Endothelial cell of umbilical vein (primary cell): Measurements from ENCODE around the gene METRNL. TPM values are rescaled to one million over a fixed set of nuclear protein-coding genes. Genes with fewer than 3 reads are reported as not detected.

ENCODE experiments used
- BruUV-seq: library from RNA; stranded (reverse); fragments of 400-500 nt; replicated peaks from 2 replicates; lab custom pipeline; 2021; lab: Mats Ljungman, UMichigan
- CTCF ChIA-PET: fragments of 300-600, 350-600 bp; sonication (Branson Sonifier 250); formaldehyde crosslinking; loops from one replicate; lab custom pipeline; 2021; ENCODE audit warnings: antibody characterized with exemption, inconsistent platforms; lab: Charles Lee
- POLR2A ChIA-PET: fragments of 300-600, 350-600 bp; sonication (Branson Sonifier 250); formaldehyde crosslinking; loops from one replicate; lab custom pipeline; 2021; ENCODE audit warnings: antibody characterized with exemption, inconsistent platforms; lab: Charles Lee
- DNase-seq: peaks from one replicate; pipeline ENCODE4 v3.0.0-alpha.2; 2011; ENCODE audit warnings: low read depth, low spot score
- FAIRE-seq: peaks from 2 replicates; lab custom pipeline; 2011; peaks lifted over from hg19 to GRCh38; lab: Jason Lieb, UNC
- H2AFZ ChIP-seq: 2 replicates; pipeline ENCODE4 v1.6.0; 2012; ENCODE audit warnings: low read depth, low read length, control low read depth, inconsistent platforms
- H3K27ac ChIP-seq: 2 replicates; pipeline ENCODE4 v1.5.1; 2011; ENCODE audit warnings: low read depth, mild to moderate bottlenecking, control low read depth, low read length, moderate library complexity; ENCODE audit not compliant: insufficient read depth
- H3K27me3 ChIP-seq, 2 experiments: 2 replicates each; pipeline versions ENCODE4 v1.6.0 to v1.6.1; 2011; ENCODE audit warnings: low read length in 2 of 2, mixed read lengths in 1 of 2; ENCODE audit not compliant: control insufficient read depth in 2 of 2, insufficient read depth in 2 of 2
- H3K36me3 ChIP-seq, 2 experiments: 2 replicates in 1 of 2; 3 replicates in 1 of 2; pipeline ENCODE4 v1.5.1; 2011; ENCODE audit warnings: low read length in 2 of 2, mild to moderate bottlenecking in 1 of 2, moderate library complexity in 1 of 2; ENCODE audit not compliant: control insufficient read depth in 2 of 2, insufficient read depth in 2 of 2; ENCODE audit errors: extremely low read depth in 1 of 2
- H3K4me1 ChIP-seq: 3 replicates; pipeline ENCODE4 v1.5.1; 2011; ENCODE audit warnings: mild to moderate bottlenecking, low read length; ENCODE audit not compliant: control insufficient read depth, insufficient read depth; ENCODE audit errors: extremely low read depth
- H3K4me2 ChIP-seq: 2 replicates; pipeline ENCODE4 v1.6.1; 2011; ENCODE audit warnings: low read length, control low read depth, mixed read lengths; ENCODE audit not compliant: insufficient read depth
- H3K4me3 ChIP-seq, 3 experiments: fragments of 200-600 bp in 1 of 3; sonication (generic), shearing (Covaris generic) in 1 of 3; replicated peaks in 1 of 3; 2 replicates each; pipeline ENCODE4 v1.5.1; 2011 to 2016; ENCODE audit warnings: control low read depth in 3 of 3, low read length in 3 of 3, mild to moderate bottlenecking in 2 of 3, inconsistent platforms in 1 of 3, low read depth in 1 of 3, moderate library complexity in 1 of 3; ENCODE audit not compliant: insufficient read depth in 1 of 3
- H3K79me2 ChIP-seq: 2 replicates; pipeline ENCODE4 v1.6.0; 2012; ENCODE audit warnings: low read length, inconsistent platforms; ENCODE audit not compliant: control insufficient read depth, insufficient read depth
- H3K9ac ChIP-seq: replicated peaks from 2 replicates; pipeline ENCODE3; 2011; ENCODE audit warnings: low read length, control low read depth; ENCODE audit not compliant: insufficient read depth; ENCODE audit errors: extremely low read depth
- H3K9me1 ChIP-seq: replicated peaks from 3 replicates; pipeline ENCODE4 v1.6.0; 2011; ENCODE audit warnings: mild to moderate bottlenecking, low read length; ENCODE audit not compliant: control insufficient read depth, insufficient read depth; ENCODE audit errors: extremely low read depth
- H3K9me3 ChIP-seq: replicated peaks from 2 replicates; pipeline ENCODE4 v1.5.1; 2012; ENCODE audit warnings: low read length, inconsistent platforms; ENCODE audit not compliant: control insufficient read depth, insufficient read depth
- H4K20me1 ChIP-seq: replicated peaks from 2 replicates; pipeline ENCODE3; 2011; ENCODE audit warnings: mild to moderate bottlenecking, low read length; ENCODE audit not compliant: control insufficient read depth, insufficient read depth; ENCODE audit errors: extremely low read depth
- CTCF ChIP-seq, 2 donors: IDR thresholded peaks; 1 replicate in 1 of 2; 2 replicates in 1 of 2; pipeline ENCODE4 v1.5.1; 2011; ENCODE audit warnings: low read length in 2 of 2, mild to moderate bottlenecking in 2 of 2, moderate library complexity in 2 of 2, control low read depth in 1 of 2, inconsistent platforms in 1 of 2, low read depth in 1 of 2; ENCODE audit not compliant: insufficient read depth in 1 of 2; ENCODE audit errors: extremely low read depth in 1 of 2
- EZH2 ChIP-seq: IDR thresholded peaks from 2 replicates; pipeline ENCODE4 v1.6.1; 2012; ENCODE audit warnings: borderline replicate concordance, low read depth, mild to moderate bottlenecking, moderate library complexity, low read length, inconsistent platforms; ENCODE audit not compliant: severe bottlenecking
- FOS ChIP-seq: IDR thresholded peaks from 2 replicates; pipeline ENCODE4 v1.6.1; 2011; ENCODE audit warnings: mild to moderate bottlenecking, low read length, moderate library complexity, borderline replicate concordance; ENCODE audit not compliant: insufficient read depth
- GATA2 ChIP-seq: IDR thresholded peaks from 2 replicates; pipeline ENCODE4 v1.7.0; 2011; ENCODE audit warnings: low read depth, mild to moderate bottlenecking, moderate library complexity, mixed read lengths, low read length; ENCODE audit not compliant: insufficient read length, insufficient read depth
- JUN ChIP-seq: IDR thresholded peaks from 2 replicates; pipeline ENCODE4 v1.6.1; 2011; ENCODE audit warnings: borderline replicate concordance, low read depth; ENCODE audit not compliant: insufficient read length, insufficient read depth
- MAX ChIP-seq: IDR thresholded peaks from 2 replicates; pipeline ENCODE4 v1.6.1; 2011; ENCODE audit not compliant: insufficient read depth, insufficient read length
- MYC ChIP-seq: IDR thresholded peaks from one replicate; pipeline ENCODE4 v1.6.1; 2011; ENCODE audit warnings: mild to moderate bottlenecking, low read depth, low read length
- POLR2A ChIP-seq: IDR thresholded peaks from 2 replicates; pipeline ENCODE4 v1.6.1; 2012; ENCODE audit warnings: low read depth, mild to moderate bottlenecking, control low read depth, low read length
- POLR2AphosphoS5 ChIP-seq: IDR thresholded peaks from 2 replicates; pipeline ENCODE4 v1.6.1; 2012; ENCODE audit warnings: low read depth, mild to moderate bottlenecking, control low read depth, low read length, moderate library complexity; ENCODE audit not compliant: insufficient read depth
- dilution Hi-C: fragments of 300-500 bp; cut with MboI; formaldehyde crosslinking; loops from one replicate; pipeline ENCODE4 v1.15.0; 2019; ENCODE audit warnings: low sequenced_read_pairs; ENCODE audit not compliant: extremely low pct_ligation_motif_present
- intact Hi-C: fragments of 100-400 bp; cut with micrococcal nuclease; formaldehyde crosslinking; loops from one replicate; pipeline ENCODE4 v1.10.0; 2022
- polyA plus RNA-seq, 4 experiments: library from polyadenylated mRNA; depleted of rRNA in 3 of 4; stranded (reverse) in 3 of 4; unstranded in 1 of 4; fragments of >200 nt; gene quantifications; 2 replicates each; pipeline versions ENCODE4 v1.2.1 to v1.2.3, GENCODE V29; 2011 to 2012; ENCODE audit warnings: missing spikeins in 1 of 4
- total RNA-seq: library from RNA; stranded (reverse); gene quantifications from 2 replicates; pipeline ENCODE4 v1.2.3, GENCODE V29; 2021

Gene METRNL
- total and polyA plus RNA-seq, 2 donors (not counting 3 experiments of a cell fraction or from before 2014, with no cell fraction given): 29.5 to 54.4 TPM

- no peak overlapping the region for H3K27ac ChIP-seq
- no peak overlapping the region for H3K9ac ChIP-seq
- peaks cover 2% of the 10 kb centered on the region for H3K79me2 ChIP-seq
- H3K36me3 ChIP-seq: no peaks in the 10 kb centered on the region
- H3K9me1 ChIP-seq: no peaks in the 10 kb centered on the region
- peaks cover 8% of the 10 kb centered on the region for H3K4me1 ChIP-seq
- H3K9me3 ChIP-seq: no peaks in the 10 kb centered on the region
- dilution Hi-C loops: no loop called here
- no peak overlapping the region for H3K4me2 ChIP-seq
- H2AFZ ChIP-seq: no peak overlapping the region
- ChIA-PET CTCF (no interaction called here), POLR2A (no interaction called here)
- no peak overlapping the region for H3K4me3 ChIP-seq
- H3K27me3 ChIP-seq: no peaks in the 10 kb centered on the region
- FAIRE-seq (no peak), DNase-seq (no peak)
- no peaks in the 10 kb centered on the region for H4K20me1 ChIP-seq
- intact Hi-C loops: no loop called here
- no TSS peak for BruUV-seq
- no peak for TF ChIP-seq CTCF (IDR thresholded peaks at IDR 0.05; ENCODE audit: extremely low read depth in 1 of 2, insufficient read depth in 1 of 2, low read depth in 1 of 2, low read length in 2 of 2)
- no peak for TF ChIP-seq POLR2AphosphoS5
- no peak for TF ChIP-seq MYC
- TF ChIP-seq POLR2A: no peak
- TF ChIP-seq MAX: no peak
- no peak for TF ChIP-seq FOS
- TF ChIP-seq GATA2: no peak
- TF ChIP-seq JUN: no peak
- TF ChIP-seq EZH2: no peak
Measured at GRCh38 chr17:83046448-83047181, 32.8 kb upstream of the METRNL start.
